Natural killer cell (primary cell): ENCODE data around the gene KIAA0513. TPM values are rescaled to one million over a fixed set of nuclear protein-coding genes. Genes with fewer than 3 reads are reported as not detected.
A peak's percentile ranks its signal among the peaks of the same experiment; 100 is the strongest.

Experiments used
- ATAC-seq, 3 donors: fragments of 150-1000 bp in 2 of 3; fragments of 200-7000 bp in 1 of 3; cut with Tn5 transposase; 1 replicate in 1 of 3; 2 replicates in 2 of 3; pipeline ENCODE4 v1.10.0; 2021; ENCODE audit warnings: mild to moderate bottlenecking in 2 of 3, moderate library complexity in 2 of 3
- DNase-seq, 2 donors: peaks; one replicate each; pipeline versions ENCODE4 v3.0.0 to v3.0.0-alpha.2; 2013 to 2021; ENCODE audit warnings: mixed read lengths in 1 of 2
- H3K27ac ChIP-seq: one replicate; pipeline ENCODE4 v1.5.1; 2013; ENCODE audit warnings: mild to moderate bottlenecking, low read length
- H3K27me3 ChIP-seq: one replicate; pipeline ENCODE4 v1.6.1; 2013; ENCODE audit warnings: low read length; ENCODE audit not compliant: control insufficient read depth, insufficient read depth
- H3K36me3 ChIP-seq: one replicate; pipeline ENCODE4 v1.6.1; 2013; ENCODE audit warnings: low read length; ENCODE audit not compliant: control insufficient read depth, insufficient read depth
- H3K4me1 ChIP-seq: one replicate; pipeline ENCODE4 v1.6.1; 2013; ENCODE audit warnings: low read length; ENCODE audit not compliant: control insufficient read depth, insufficient read depth
- H3K4me3 ChIP-seq: one replicate; pipeline ENCODE4 v1.5.1; 2013; ENCODE audit warnings: low read length
- H3K9me3 ChIP-seq: one replicate; pipeline ENCODE4 v1.6.1; 2013; ENCODE audit warnings: low read length; ENCODE audit not compliant: control insufficient read depth, insufficient read depth
- H3K27ac Mint-ChIP-seq, 2 donors: one replicate each; pipeline ENCODE4 v1.8.0; 2022; ENCODE audit warnings: mild to moderate bottlenecking in 2 of 2, mixed read lengths in 2 of 2, moderate library complexity in 1 of 2
- H3K27me3 Mint-ChIP-seq, 2 donors: one replicate each; pipeline ENCODE4 v1.8.0; 2022; ENCODE audit warnings: low read depth in 2 of 2, mixed read lengths in 2 of 2
- H3K36me3 Mint-ChIP-seq: one replicate; pipeline ENCODE4 v1.8.0; 2022; ENCODE audit warnings: mixed read lengths
- H3K4me1 Mint-ChIP-seq, 2 donors: one replicate each; pipeline ENCODE4 v1.8.0; 2022; ENCODE audit warnings: mixed read lengths in 2 of 2
- H3K4me3 Mint-ChIP-seq: one replicate; pipeline ENCODE4 v1.8.0; 2022; ENCODE audit warnings: mild to moderate bottlenecking, moderate library complexity, mixed read lengths
- H3K9me3 Mint-ChIP-seq, 2 donors: one replicate each; pipeline ENCODE4 v1.8.0; 2022; ENCODE audit warnings: mixed read lengths in 2 of 2
- CTCF ChIP-seq: fragments of 200-600 bp; IDR thresholded peaks from one replicate; pipeline ENCODE4 v1.8.0; 2022; ENCODE audit warnings: antibody characterized with exemption
- WGBS: methylation state at CpG from one replicate; pipeline ENCODE4 v1.1.7; 2013; ENCODE audit warnings: missing lambda C conversion rate; ENCODE audit not compliant: insufficient coverage; 5-methylcytosine and 5-hydroxymethylcytosine counted together
- intact Hi-C: fragments of 100-400 bp; cut with micrococcal nuclease; formaldehyde crosslinking; loops from one replicate; pipeline ENCODE4 v1.14.2; 2022
- total RNA-seq, 4 donors: library from RNA; stranded (reverse); fragments of 120-200 nt in 1 of 4; gene quantifications; one replicate each; pipeline versions ENCODE4 v1.2.3 to v1.2.4, GENCODE V29; 2013 to 2022

Gene KIAA0513
- total RNA-seq, 3 donors from 2014 or later (not counting 1 experiment from before 2014, with no cell fraction given), result 7.9 to 17.7 (median 12.1) TPM

DNA sequence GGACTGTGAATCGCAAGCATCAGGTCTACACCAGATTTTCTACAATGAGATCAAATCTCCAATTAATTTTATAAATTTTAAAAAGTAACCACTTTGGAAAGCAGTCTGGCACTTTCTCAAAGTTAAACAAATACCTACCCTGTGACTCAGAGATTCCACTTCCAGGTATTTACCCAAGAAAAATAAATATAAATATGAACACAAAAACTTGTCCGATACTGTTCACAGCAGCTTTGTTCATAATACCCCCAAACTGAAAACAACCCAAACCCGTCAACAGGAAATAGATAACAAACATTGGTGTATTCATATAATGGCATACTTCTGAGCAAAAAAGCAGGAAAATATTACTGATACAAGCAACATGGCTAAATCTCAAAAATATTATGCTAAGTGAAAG lies 28.4 kb upstream of the KIAA0513 start:
- 100% methylated on average over 1 of the region's 3 CpGs for WGBS

GRCh38 chr16:84999857-85000480 lies 27.6 kb upstream of the KIAA0513 start:
- 96% methylated on average over 11 of the region's 11 CpGs for WGBS
- no peak for TF ChIP-seq CTCF
- no peak overlapping the region for H3K27ac ChIP-seq
- no peaks in the 10 kb centered on the region for H3K27me3 ChIP-seq
- peaks cover 34% of the 10 kb centered on the region for H3K4me1 ChIP-seq
- no peak for DNase-seq
- H3K9me3 ChIP-seq, result no peaks in the 10 kb centered on the region
- Mint-ChIP-seq H3K27ac (no peak overlapping the region), H3K36me3 (no peaks in the 10 kb centered on the region), H3K4me1 (peaks cover 53% of the 10 kb centered on the region in 2 donors), H3K27me3 (no peaks in the 10 kb centered on the region), H3K4me3 (no peak overlapping the region), H3K9me3 (no peaks in the 10 kb centered on the region)
- intact Hi-C loops, result no loop called here
- H3K36me3 ChIP-seq, result peaks cover 6% of the 10 kb centered on the region
- ATAC-seq, result no peak
- no peak overlapping the region for H3K4me3 ChIP-seq

More for the DNA sequence above, 28.4 kb upstream of the KIAA0513 start:
- peaks cover 30% of the 10 kb centered on the region for H3K4me1 ChIP-seq
- peaks cover 13% of the 10 kb centered on the region for H3K36me3 ChIP-seq
- H3K9me3 ChIP-seq, result no peaks in the 10 kb centered on the region
- Mint-ChIP-seq H3K27me3 (no peaks in the 10 kb centered on the region), H3K4me1 (peaks cover 46 to 52% of the 10 kb centered on the region in 2 donors), H3K9me3 (no peaks in the 10 kb centered on the region), H3K36me3 (no peaks in the 10 kb centered on the region), H3K4me3 (no peak overlapping the region), H3K27ac (peak overlapping the region in 1 of 2 donors; percentile 38)
- no peak overlapping the region for H3K4me3 ChIP-seq
- H3K27me3 ChIP-seq, result no peaks in the 10 kb centered on the region
- no peak for TF ChIP-seq CTCF
- no peak overlapping the region for H3K27ac ChIP-seq
- ATAC-seq, result no peak
- DNase-seq, result no peak
- intact Hi-C loops, result no loop called here

DNA sequence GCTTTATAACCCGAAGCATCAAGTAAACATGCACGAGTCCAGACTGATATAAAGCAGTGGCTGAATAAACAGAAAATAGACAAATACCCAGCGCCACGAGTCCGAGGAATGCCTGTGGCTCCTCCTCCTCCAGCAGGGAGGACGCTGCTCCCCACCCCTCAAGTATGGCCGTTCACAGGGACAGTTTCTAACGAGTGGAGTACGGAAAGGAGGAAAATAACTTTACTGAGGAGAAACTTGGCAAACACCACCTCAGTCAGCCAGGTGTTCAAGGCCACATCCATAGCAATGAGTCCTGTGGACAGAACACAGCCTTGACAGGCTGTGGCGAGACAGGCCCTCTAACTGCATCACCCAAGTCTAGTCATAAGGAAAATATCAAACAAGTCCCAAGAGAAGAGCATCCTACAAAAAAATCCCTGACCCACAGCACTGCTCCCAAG lies 25.5 kb upstream of the KIAA0513 start:
- WGBS, result 94% methylated on average over 10 of the region's 10 CpGs
- no peaks in the 10 kb centered on the region for H3K27me3 ChIP-seq
- intact Hi-C loops, result no loop called here
- H3K27me3 Mint-ChIP-seq, result no peaks in the 10 kb centered on the region
- H3K4me1 ChIP-seq, result peaks cover 27% of the 10 kb centered on the region
- H3K9me3 Mint-ChIP-seq, result no peaks in the 10 kb centered on the region
- no peaks in the 10 kb centered on the region for H3K9me3 ChIP-seq
- TF ChIP-seq CTCF, result no peak
- peak overlapping the region in 1 of 2 donors; percentile 78 for H3K27ac Mint-ChIP-seq
- no peak for DNase-seq
- H3K4me3 Mint-ChIP-seq, result no peak overlapping the region
- H3K27ac ChIP-seq, result no peak overlapping the region
- H3K36me3 Mint-ChIP-seq, result no peaks in the 10 kb centered on the region
- peaks cover 5% of the 10 kb centered on the region for H3K36me3 ChIP-seq
- peaks cover 53 to 56% of the 10 kb centered on the region in 2 donors for H3K4me1 Mint-ChIP-seq
- no peak overlapping the region for H3K4me3 ChIP-seq
- no peak for ATAC-seq

DNA sequence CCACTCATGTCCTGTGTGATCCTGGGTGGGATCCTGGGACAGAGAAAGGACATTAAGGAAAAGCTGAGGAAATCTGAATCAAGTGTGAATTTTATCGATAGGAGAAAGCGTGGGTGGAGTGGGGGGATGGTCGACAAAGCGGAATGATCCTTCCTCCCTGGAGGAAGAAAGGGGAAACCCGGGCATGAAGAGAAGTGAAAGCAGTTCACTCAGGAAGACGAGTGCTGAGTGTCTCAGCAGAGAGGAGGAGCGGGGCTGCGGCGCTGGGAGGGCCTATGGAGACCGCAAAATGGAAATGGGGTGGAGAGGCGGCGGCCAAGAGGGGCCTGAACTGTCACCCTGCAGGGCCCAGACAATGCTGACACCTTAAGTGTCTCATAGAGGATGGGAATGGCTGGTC lies 25.0 kb upstream of the KIAA0513 start:
- Mint-ChIP-seq H3K4me3 (no peak overlapping the region), H3K9me3 (no peaks in the 10 kb centered on the region), H3K4me1 (peaks cover 57 to 58% of the 10 kb centered on the region in 2 donors), H3K27me3 (no peaks in the 10 kb centered on the region), H3K36me3 (no peaks in the 10 kb centered on the region), H3K27ac (peak overlapping the region in 1 of 2 donors; percentile 78)
- TF ChIP-seq CTCF, result no peak
- intact Hi-C loops, result no loop called here
- Histone ChIP-seq H3K4me3 (no peak overlapping the region), H3K4me1 (peaks cover 27% of the 10 kb centered on the region), H3K27me3 (no peaks in the 10 kb centered on the region), H3K36me3 (peaks cover 5% of the 10 kb centered on the region), H3K27ac (no peak overlapping the region), H3K9me3 (no peaks in the 10 kb centered on the region)
- DNase-seq, result peak in 1 of 2 donors; percentile 20
- 69% methylated on average over 12 of the region's 12 CpGs for WGBS
- ATAC-seq, result peak in 2 of 3 donors; percentile 57 to 76
